Neutrophil (primary cell): ENCODE data around the gene NHLH1.

ENCODE experiments used
- H3K27ac ChIP-seq: fragments of 200-600 bp; sonication (generic); 2 replicates; pipeline ENCODE4 v1.5.1; 2016; ENCODE audit warnings: mild to moderate bottlenecking, moderate library complexity
- H3K27me3 ChIP-seq: fragments of 200-600 bp; sonication (generic); 2 replicates; pipeline ENCODE4 v1.6.0; 2016; ENCODE audit warnings: mild to moderate bottlenecking
- H3K36me3 ChIP-seq: fragments of 200-600 bp; sonication (generic); 2 replicates; pipeline ENCODE4 v1.5.1; 2017
- H3K4me1 ChIP-seq, 2 experiments: fragments of 200-600 bp in 1 of 2; sonication (generic) in 1 of 2; 1 replicate in 1 of 2; 2 replicates in 1 of 2; pipeline versions ENCODE4 v1.5.1 to v1.6.1; 2013 to 2016; ENCODE audit warnings: low read depth in 1 of 2, low read length in 1 of 2, mild to moderate bottlenecking in 1 of 2, moderate library complexity in 1 of 2; ENCODE audit not compliant: control insufficient read depth in 1 of 2, insufficient read depth in 1 of 2
- H3K4me3 ChIP-seq, 2 experiments: fragments of 200-600 bp in 1 of 2; sonication (generic) in 1 of 2; 1 replicate in 1 of 2; 2 replicates in 1 of 2; pipeline ENCODE4 v1.5.1; 2013 to 2016; ENCODE audit warnings: low read depth in 1 of 2, low read length in 1 of 2, mild to moderate bottlenecking in 1 of 2, moderate library complexity in 1 of 2
- H3K9me3 ChIP-seq: fragments of 200-600 bp; sonication (generic); 2 replicates; pipeline ENCODE4 v1.5.1; 2016
- TF ChIP-seq, protein P1 (sequence below): fragments of 200-600 bp; sonication (generic); IDR thresholded peaks from 2 replicates; pipeline ENCODE4 v1.5.1; 2016; ENCODE audit warnings: antibody characterized with exemption

The NHLH1 gene

DNA sequence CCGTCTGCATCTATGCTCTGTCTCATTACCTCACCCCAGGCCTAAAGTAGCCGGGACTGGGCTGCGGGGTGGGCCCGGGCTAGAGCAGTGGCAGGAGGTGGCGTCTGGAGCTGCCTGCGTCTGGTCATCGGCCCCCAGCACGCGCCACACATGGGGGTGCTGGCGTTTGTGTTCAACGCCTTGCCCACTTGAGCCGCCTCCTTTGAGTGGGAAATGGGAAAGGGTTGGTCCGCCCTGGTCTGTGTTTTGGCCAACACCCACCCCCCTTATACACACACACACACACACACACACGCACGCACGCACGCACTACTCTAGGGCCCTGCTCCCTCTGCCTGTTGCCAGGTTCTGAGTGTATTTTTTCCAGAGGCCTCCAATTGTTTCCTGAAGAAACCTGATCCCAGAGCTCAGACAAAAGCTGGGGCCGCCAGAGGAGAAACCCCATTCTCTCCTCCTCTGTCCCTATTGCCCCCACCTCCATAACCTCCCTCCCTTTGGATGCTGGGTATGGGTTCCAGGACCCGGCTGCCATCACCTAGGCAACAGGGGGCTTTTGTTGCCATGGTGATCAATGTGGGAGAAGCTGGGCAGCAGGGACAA is 43.6 kb downstream of the NHLH1 start:
- Histone ChIP-seq H3K9me3 (no peaks in the 10 kb centered on the region), H3K4me3 (no peak overlapping the region), H3K27me3 (no peaks in the 10 kb centered on the region), H3K27ac (no peak overlapping the region), H3K36me3 (no peaks in the 10 kb centered on the region), H3K4me1 (no peaks in the 10 kb centered on the region)
- TF ChIP-seq, protein P1, sequence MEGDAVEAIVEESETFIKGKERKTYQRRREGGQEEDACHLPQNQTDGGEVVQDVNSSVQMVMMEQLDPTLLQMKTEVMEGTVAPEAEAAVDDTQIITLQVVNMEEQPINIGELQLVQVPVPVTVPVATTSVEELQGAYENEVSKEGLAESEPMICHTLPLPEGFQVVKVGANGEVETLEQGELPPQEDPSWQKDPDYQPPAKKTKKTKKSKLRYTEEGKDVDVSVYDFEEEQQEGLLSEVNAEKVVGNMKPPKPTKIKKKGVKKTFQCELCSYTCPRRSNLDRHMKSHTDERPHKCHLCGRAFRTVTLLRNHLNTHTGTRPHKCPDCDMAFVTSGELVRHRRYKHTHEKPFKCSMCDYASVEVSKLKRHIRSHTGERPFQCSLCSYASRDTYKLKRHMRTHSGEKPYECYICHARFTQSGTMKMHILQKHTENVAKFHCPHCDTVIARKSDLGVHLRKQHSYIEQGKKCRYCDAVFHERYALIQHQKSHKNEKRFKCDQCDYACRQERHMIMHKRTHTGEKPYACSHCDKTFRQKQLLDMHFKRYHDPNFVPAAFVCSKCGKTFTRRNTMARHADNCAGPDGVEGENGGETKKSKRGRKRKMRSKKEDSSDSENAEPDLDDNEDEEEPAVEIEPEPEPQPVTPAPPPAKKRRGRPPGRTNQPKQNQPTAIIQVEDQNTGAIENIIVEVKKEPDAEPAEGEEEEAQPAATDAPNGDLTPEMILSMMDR = no peak

DNA sequence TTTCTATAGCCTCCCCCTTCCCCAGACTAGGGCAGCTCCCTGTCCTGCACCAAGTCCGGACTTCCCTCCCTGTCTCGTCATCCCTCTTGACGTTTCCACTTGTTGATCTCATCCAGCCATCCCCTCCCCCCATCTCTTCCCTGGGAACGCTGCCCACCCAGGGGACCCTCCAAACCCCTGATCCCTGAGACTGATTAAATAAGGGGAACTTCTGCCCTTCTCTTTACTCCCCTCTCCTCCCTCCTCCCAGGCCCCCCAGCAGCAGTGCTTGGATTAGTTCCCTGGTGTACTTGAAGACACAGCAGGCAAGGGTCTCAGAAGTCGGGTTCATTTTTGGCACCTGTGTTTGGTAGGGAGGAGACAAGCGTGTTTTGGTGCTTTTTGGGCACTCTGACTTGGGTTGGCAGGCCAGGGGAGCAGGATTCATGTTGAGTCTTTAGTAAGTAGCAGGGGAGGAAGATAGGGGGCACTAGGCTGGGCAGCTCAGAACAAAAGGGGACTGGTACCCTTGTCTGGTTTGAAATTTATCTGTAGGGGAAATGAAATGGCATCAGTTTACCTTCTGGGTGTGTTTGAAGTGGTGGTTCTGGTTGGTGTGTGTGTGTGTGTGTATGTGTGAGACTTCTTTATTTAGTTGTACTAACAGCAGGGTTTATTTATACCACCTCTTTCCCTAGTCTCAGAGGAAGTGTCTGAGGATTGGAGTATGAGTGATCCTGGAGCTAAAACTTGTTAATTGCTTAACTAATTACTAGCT is 44.6 kb downstream of the NHLH1 start:
- TF ChIP-seq, protein P1 = no peak
- Histone ChIP-seq H3K36me3 (no peaks in the 10 kb centered on the region), H3K27me3 (no peaks in the 10 kb centered on the region), H3K27ac (no peak overlapping the region), H3K9me3 (no peaks in the 10 kb centered on the region), H3K4me3 (no peak overlapping the region), H3K4me1 (no peaks in the 10 kb centered on the region)

DNA sequence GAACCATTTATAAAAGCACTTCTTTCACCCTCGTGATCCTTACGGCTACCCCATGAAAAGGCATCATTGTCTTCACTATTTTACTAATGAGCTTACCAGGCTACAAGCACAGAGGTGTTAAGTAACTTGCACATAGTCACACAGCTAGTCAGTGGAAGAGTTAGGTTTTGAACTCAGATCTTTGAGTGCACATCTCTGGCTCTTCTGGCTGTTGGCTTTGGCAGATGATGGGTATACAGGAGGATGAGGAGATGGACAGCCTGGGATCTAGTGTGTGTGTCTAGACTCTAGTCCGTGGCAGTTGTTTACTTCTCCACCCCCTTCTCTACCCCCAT is 45.1 kb downstream of the NHLH1 start:
- TF ChIP-seq, protein P1 = no peak
- no peaks in the 10 kb centered on the region for H3K36me3 ChIP-seq
- no peaks in the 10 kb centered on the region for H3K27me3 ChIP-seq
- no peak overlapping the region for H3K4me3 ChIP-seq
- H3K9me3 ChIP-seq = no peaks in the 10 kb centered on the region
- H3K27ac ChIP-seq = no peak overlapping the region
- no peaks in the 10 kb centered on the region for H3K4me1 ChIP-seq

DNA sequence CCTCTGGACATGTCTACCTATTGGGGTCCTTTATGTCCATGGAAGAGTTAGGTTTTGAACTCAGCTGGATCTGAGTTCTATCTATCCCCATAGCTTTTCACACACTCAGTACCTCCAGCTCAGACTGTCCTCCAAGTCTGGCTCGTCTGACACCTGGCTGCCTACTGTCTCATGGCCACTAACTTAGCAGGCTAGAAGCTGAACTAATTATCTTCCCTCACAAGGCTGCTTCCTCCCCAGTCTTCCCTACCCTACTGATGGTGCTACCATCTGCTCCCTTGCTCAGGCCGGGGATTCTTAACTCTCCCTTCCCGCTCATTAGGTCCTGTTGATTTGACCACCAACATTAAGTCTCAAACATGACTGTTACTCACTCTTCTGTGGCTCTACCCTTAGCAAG is 46.8 kb downstream of the NHLH1 start:
- no peaks in the 10 kb centered on the region for H3K4me1 ChIP-seq
- TF ChIP-seq, protein P1 = no peak
- H3K4me3 ChIP-seq = no peak overlapping the region
- no peak overlapping the region for H3K27ac ChIP-seq
- H3K9me3 ChIP-seq = no peaks in the 10 kb centered on the region
- no peaks in the 10 kb centered on the region for H3K36me3 ChIP-seq
- no peaks in the 10 kb centered on the region for H3K27me3 ChIP-seq

DNA sequence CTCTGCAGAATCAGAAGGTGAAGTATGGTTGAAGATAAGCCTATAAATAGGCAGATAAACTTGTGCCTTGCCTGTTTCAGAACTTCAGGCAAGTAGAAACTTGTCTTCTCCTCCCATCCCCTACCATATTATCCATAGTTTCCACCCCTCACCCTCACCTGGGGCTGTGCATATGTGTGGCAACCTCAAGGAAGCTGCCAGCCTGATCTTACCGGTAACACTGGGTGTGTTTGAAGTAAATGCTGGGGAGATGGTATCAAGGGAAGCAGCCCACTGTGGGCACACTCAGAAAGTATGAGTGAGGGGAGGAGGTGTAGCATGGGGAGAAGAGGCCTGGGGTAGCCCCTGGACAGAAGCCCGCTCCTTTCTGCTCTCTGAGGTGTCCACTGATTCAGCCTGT is 48.0 kb downstream of the NHLH1 start:
- Histone ChIP-seq H3K27ac (no peak overlapping the region), H3K36me3 (no peaks in the 10 kb centered on the region), H3K9me3 (no peaks in the 10 kb centered on the region), H3K4me1 (no peaks in the 10 kb centered on the region), H3K4me3 (no peak overlapping the region), H3K27me3 (no peaks in the 10 kb centered on the region)
- TF ChIP-seq, protein P1 = no peak
